Ishikawa (cell line): ENCODE results near the gene CYP27C1.

Source experiments
- CEBPB ChIP-seq: IDR thresholded peaks from 2 replicates; pipeline ENCODE4 v1.6.1; 2012
- CREB1 ChIP-seq: IDR thresholded peaks from 2 replicates; pipeline ENCODE4 v1.6.1; 2012; ENCODE audit warnings: low read depth
- EGR1 ChIP-seq: IDR thresholded peaks from 2 replicates; pipeline ENCODE4 v1.6.1; 2012
- EP300 ChIP-seq: IDR thresholded peaks from 2 replicates; pipeline ENCODE4 v1.6.1; 2012; ENCODE audit warnings: borderline replicate concordance
- FOXM1 ChIP-seq: IDR thresholded peaks from 2 replicates; pipeline ENCODE4 v1.6.1; 2012; ENCODE audit warnings: low read depth, borderline replicate concordance
- MAX ChIP-seq: IDR thresholded peaks from 2 replicates; pipeline ENCODE4 v1.6.1; 2012
- NFIC ChIP-seq: IDR thresholded peaks from 2 replicates; pipeline ENCODE4 v1.6.1; 2012
- RAD21 ChIP-seq: IDR thresholded peaks from 2 replicates; pipeline ENCODE4 v1.6.1; 2012; ENCODE audit warnings: low read depth
- REST ChIP-seq: IDR thresholded peaks from 2 replicates; pipeline ENCODE4 v1.6.1; 2012; ENCODE audit warnings: low read depth, mild to moderate bottlenecking
- TAF1 ChIP-seq: IDR thresholded peaks from 2 replicates; pipeline ENCODE4 v1.6.1; 2012; ENCODE audit warnings: low read depth, mild to moderate bottlenecking
- TCF12 ChIP-seq: IDR thresholded peaks from 2 replicates; pipeline ENCODE4 v1.6.1; 2012; ENCODE audit warnings: low read depth
- TEAD4 ChIP-seq: IDR thresholded peaks from 2 replicates; pipeline ENCODE4 v1.6.1; 2012
- USF1 ChIP-seq: IDR thresholded peaks from 2 replicates; pipeline ENCODE4 v1.6.1; 2012
- ZBTB7A ChIP-seq: IDR thresholded peaks from 2 replicates; pipeline ENCODE4 v1.6.1; 2012; ENCODE audit warnings: low read depth

- TF ChIP-seq CEBPB (no peak), CREB1 (no peak), USF1 (no peak), MAX (no peak), FOXM1 (no peak), TAF1 (no peak), EP300 (no peak), NFIC (no peak), RAD21 (no peak), REST (no peak), EGR1 (no peak), ZBTB7A (no peak), TCF12 (no peak), TEAD4 (no peak)
Measured at GRCh38 chr2:127187081-127187775, 32.9 kb downstream of the CYP27C1 start.
